Fibroblast of mammary gland (primary cell): ENCODE results near the gene RNU2-1.
"Not testable (repeated sequence)": the region's sequence is repeated elsewhere in the genome, so short reads cannot be mapped to it uniquely, and the experiment has no call there.

Source experiments
- DNase-seq: peaks from one replicate; pipeline ENCODE4 v3.0.0-alpha.2; 2010; ENCODE audit warnings: low read depth
- H3K4me3 ChIP-seq: 2 replicates; pipeline ENCODE4 v1.5.1; 2011; ENCODE audit warnings: low read depth, mild to moderate bottlenecking, low read length, moderate library complexity; ENCODE audit not compliant: control insufficient read depth
- CTCF ChIP-seq: conservative IDR thresholded peaks from 2 replicates; pipeline ENCODE4 v1.5.1; 2011; ENCODE audit warnings: low read depth, low read length, inconsistent platforms; ENCODE audit not compliant: control insufficient read depth, insufficient read depth

RNU2-1 gene

GRCh38 chr17:43233877-43234276 is at the start of gene RNU2-1:
Gene RNU2-1, minus strand, starts transcription at chr17:43233977.
- DNase-seq, H3K4me3 ChIP-seq: not testable (repeated sequence)

- H3K4me3 ChIP-seq, DNase-seq: not testable (repeated sequence)
Observed at GRCh38 chr17:43272914-43273313, 39.1 kb upstream of the RNU2-1 start.

GRCh38 chr17:43272483-43272882 is 38.7 kb upstream of the RNU2-1 start:
- not testable (repeated sequence) for H3K4me3 ChIP-seq, DNase-seq

- not testable (repeated sequence) for H3K4me3 ChIP-seq, DNase-seq
Observed at GRCh38 chr17:43270552-43271504, 37.1 kb upstream of the RNU2-1 start.

GRCh38 chr17:43246456-43246855 is 12.7 kb upstream of the RNU2-1 start:
- DNase-seq, result not testable (repeated sequence)

GRCh38 chr17:43240596-43241352 is 7.0 kb upstream of the RNU2-1 start:
- not testable (repeated sequence) for DNase-seq, H3K4me3 ChIP-seq

More at GRCh38 chr17:43246456-43246855, 12.7 kb upstream of the RNU2-1 start:
- not testable (repeated sequence) for H3K4me3 ChIP-seq

GRCh38 chr17:43239597-43239996 is 5.8 kb upstream of the RNU2-1 start:
- H3K4me3 ChIP-seq, DNase-seq: not testable (repeated sequence)

GRCh38 chr17:43233263-43233662 is 514 bp downstream of the RNU2-1 start:
- H3K4me3 ChIP-seq, DNase-seq: not testable (repeated sequence)

- not testable (repeated sequence) for H3K4me3 ChIP-seq, DNase-seq
Observed at GRCh38 chr17:43232021-43232699, 1.6 kb downstream of the RNU2-1 start.

GRCh38 chr17:43231205-43232020 is 2.4 kb downstream of the RNU2-1 start:
- H3K4me3 ChIP-seq, DNase-seq: not testable (repeated sequence)

- H3K4me3 ChIP-seq, DNase-seq: not testable (repeated sequence)
Observed at GRCh38 chr17:43228020-43228782, 5.6 kb downstream of the RNU2-1 start, which contains the start of gene CCDC200. Gene CCDC200, minus strand, starts transcription at chr17:43228623. Its CDS starts 69 bp downstream, at chr17:43228554.

- TF ChIP-seq CTCF, result no peak
- DNase-seq, result no peak
- H3K4me3 ChIP-seq, result no peak overlapping the region
Observed at GRCh38 chr17:43226393-43226792, 7.4 kb downstream of the RNU2-1 start.
